Inflammatory macrophage treated with lipopolysaccharide for 1 hour (primary cell): ENCODE measurements around the gene PCNX1.
A peak's percentile ranks its signal among the peaks of the same experiment; 100 is the strongest.
"Not testable (repeated sequence)": the region's sequence is repeated elsewhere in the genome, so short reads cannot be mapped to it uniquely, and the experiment has no call there.

Experiments
- DNase-seq, 2 donors: peaks; one replicate each; pipeline ENCODE4 v3.0.0-alpha.2; 2020 to 2022

The PCNX1 gene

GRCh38 chr14:70972107-70972976 lies 65.1 kb downstream of the PCNX1 start:
- peak; percentile 54 to 97 for DNase-seq

GRCh38 chr14:70976591-70976990 lies 69.3 kb downstream of the PCNX1 start:
- DNase-seq: no peak

GRCh38 chr14:70981000-70981952 lies 74.0 kb downstream of the PCNX1 start:
- DNase-seq: peak; percentile 20 to 52

GRCh38 chr14:70982200-70982599 lies 74.9 kb downstream of the PCNX1 start:
- no peak for DNase-seq

GRCh38 chr14:70987041-70987440 lies 79.8 kb downstream of the PCNX1 start:
- no peak for DNase-seq

- no peak for DNase-seq
Measured at GRCh38 chr14:70988452-70988851, 81.2 kb downstream of the PCNX1 start.

GRCh38 chr14:70993931-70994330 lies 86.7 kb downstream of the PCNX1 start:
- no peak for DNase-seq

- no peak for DNase-seq
Measured at GRCh38 chr14:70995211-70995610, 88.0 kb downstream of the PCNX1 start.

GRCh38 chr14:70995671-70996070 lies 88.4 kb downstream of the PCNX1 start:
- peak; percentile 23 to 26 for DNase-seq

- peak; percentile 50 to 62 for DNase-seq
Measured at GRCh38 chr14:70999117-70999516, 91.9 kb downstream of the PCNX1 start.

GRCh38 chr14:71000091-71000490 lies 92.8 kb downstream of the PCNX1 start:
- DNase-seq: peak; percentile 50 to 69

- no peak for DNase-seq
Measured at GRCh38 chr14:71001742-71002141, 94.5 kb downstream of the PCNX1 start.

- no peak for DNase-seq
Measured at GRCh38 chr14:71003156-71003555, 95.9 kb downstream of the PCNX1 start.

- DNase-seq: no peak
Measured at GRCh38 chr14:71004481-71004880, 97.2 kb downstream of the PCNX1 start.

GRCh38 chr14:71005076-71005475 lies 97.8 kb downstream of the PCNX1 start:
- no peak for DNase-seq

GRCh38 chr14:71006200-71006563 lies 98.9 kb downstream of the PCNX1 start:
- DNase-seq: no peak

- no peak for DNase-seq
Measured at GRCh38 chr14:71011479-71011878, 104.2 kb downstream of the PCNX1 start.

- DNase-seq: no peak
Measured at GRCh38 chr14:71012888-71013287, 105.6 kb downstream of the PCNX1 start.

GRCh38 chr14:71013551-71014192 lies 106.4 kb downstream of the PCNX1 start:
- no peak for DNase-seq

GRCh38 chr14:71019917-71020316 lies 112.7 kb downstream of the PCNX1 start:
- not testable (repeated sequence) for DNase-seq

GRCh38 chr14:71021347-71022011 lies 114.2 kb downstream of the PCNX1 start:
- DNase-seq: no peak

GRCh38 chr14:71022012-71022869 lies 115.0 kb downstream of the PCNX1 start:
- no peak for DNase-seq
